Renal pelvis (tissue), 4 donors: Measurements from ENCODE around the gene THOC6. TPM values are rescaled to one million over a fixed set of nuclear protein-coding genes. Genes with fewer than 3 reads are reported as not detected.
A peak's percentile ranks its signal among the peaks of the same experiment; 100 is the strongest.

Experiments
- DNase-seq: peaks from one replicate; pipeline ENCODE4 v3.0.0-alpha.2; 2013
- polyA plus RNA-seq, 3 donors: library from polyadenylated mRNA; unstranded; fragments of 120-200 nt; gene quantifications; one replicate each; pipeline ENCODE4 v1.2.1, GENCODE V29; 2013; ENCODE audit not compliant: insufficient read length in 3 of 3

The THOC6 gene
- polyA plus RNA-seq, 3 donors, result 31.8 to 36.4 (median 35.8) TPM

DNA sequence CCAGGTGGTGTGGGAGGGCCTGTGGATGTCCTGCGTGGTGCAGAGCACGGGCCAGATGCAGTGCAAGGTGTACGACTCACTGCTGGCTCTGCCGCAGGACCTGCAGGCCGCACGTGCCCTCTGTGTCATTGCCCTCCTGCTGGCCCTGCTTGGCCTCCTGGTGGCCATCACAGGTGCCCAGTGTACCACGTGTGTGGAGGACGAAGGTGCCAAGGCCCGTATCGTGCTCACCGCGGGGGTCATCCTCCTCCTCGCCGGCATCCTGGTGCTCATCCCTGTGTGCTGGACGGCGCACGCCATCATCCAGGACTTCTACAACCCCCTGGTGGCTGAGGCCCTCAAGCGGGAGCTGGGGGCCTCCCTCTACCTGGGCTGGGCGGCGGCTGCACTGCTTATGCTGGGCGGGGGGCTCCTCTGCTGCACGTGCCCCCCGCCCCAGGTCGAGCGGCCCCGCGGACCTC is 10.3 kb upstream of the THOC6 start:
- DNase-seq, result no peak

- DNase-seq, result no peak
Observed at GRCh38 chr16:3013998-3014690, 9.7 kb upstream of the THOC6 start.

GRCh38 chr16:3014971-3015370 is 8.9 kb upstream of the THOC6 start:
- DNase-seq, result no peak

- no peak for DNase-seq
Observed at GRCh38 chr16:3015865-3016521, 7.8 kb upstream of the THOC6 start.

DNA sequence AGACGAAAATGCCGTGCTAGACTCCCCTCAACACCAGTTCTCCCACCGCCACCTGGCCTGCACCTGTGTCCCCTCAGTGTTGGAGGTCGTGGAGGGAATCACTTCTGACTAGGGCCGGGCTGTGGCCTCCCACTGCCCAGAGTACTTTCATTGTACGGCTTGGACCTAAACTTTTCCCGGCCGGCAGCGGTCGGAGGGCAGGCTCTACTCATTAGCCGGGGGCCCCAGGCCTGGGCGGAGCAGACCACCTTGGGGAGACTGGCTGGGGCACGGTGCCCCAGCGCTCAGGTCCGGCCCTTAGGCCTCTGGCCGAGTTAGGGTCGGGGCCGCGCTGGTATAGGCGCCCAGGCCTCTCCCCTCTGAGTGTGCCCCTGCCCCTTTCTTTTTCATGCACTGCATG is 6.5 kb upstream of the THOC6 start:
- DNase-seq, result no peak

DNA sequence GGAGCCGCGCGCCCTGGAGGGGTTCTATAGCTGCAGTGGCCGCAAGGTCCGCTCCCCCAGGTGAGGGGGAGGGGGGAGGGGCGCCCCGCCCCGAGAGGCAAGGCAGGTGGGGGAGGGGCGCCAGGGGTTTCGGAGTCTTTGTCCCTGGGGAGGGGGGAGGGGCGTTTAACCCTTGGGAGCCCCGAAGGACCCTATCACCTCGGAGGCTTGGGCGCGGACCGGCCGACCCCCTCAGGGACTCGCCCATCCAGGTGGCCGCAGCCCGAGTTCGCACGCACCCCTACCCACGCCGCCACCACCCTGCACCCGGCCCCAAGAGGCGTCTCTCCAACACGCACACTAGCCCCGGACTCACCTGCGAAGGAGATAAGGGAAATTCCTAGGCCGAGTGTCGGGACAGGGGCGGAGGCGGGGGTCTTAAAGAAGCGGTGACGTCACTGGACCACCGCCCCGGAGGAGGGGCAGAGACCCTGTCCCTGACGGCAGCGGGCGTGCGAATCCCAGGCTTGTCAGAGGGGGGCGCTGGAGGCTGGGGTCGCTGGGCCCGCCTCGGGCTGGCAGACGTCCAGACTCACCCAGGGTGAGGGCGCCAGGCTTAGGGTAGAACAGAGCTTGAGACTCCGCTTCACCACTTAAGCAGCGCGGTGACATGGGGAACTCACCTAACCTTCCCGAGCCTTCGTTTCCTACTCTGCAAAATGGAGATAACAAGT is 5.9 kb upstream of the THOC6 start, which contains the start of gene CLDN6:
Gene CLDN6, minus strand, starts transcription at position 390 of the 713 bp plus-strand sequence. CDS start 2,162 bp downstream, outside the sequence.
- no peak for DNase-seq

DNA sequence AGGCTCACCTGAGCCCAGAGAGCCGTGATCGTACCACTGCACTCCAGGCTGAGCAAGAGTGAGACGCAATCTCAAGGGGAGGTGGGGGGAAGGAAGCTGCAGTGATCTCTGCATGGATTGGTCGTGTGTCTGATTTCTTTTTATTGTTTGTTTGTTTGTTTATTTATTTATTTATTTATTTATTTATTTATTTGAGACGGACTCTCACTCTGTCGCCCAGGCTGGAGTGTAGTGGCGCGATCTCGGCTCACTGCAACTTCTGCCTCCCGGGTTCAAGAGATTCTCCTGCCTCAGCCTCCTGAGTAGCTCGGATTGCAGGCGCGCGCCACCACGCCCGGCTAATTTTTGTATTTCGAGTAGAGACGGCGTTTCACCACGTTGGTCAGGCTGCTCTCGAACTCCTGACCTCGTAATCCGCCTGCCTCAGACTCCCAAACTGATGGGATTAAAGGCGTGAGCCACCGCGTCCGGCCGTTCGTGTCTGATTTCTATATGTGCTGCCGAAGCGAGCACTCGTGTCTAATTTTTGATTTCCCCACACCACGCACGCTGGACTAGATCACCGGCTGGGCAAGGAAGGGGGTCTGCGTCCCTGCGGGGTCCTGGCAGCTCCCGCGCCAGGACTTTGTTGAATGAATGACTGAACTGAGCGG is 4.1 kb upstream of the THOC6 start:
- DNase-seq, result no peak

- peak; percentile 81 for DNase-seq
Observed at GRCh38 chr16:3020247-3020603, 3.6 kb upstream of the THOC6 start, which contains the start of gene TNFRSF12A. Gene TNFRSF12A (plus strand): TSS chr16:3020368. CDS start chr16:3020398, 30 bp downstream.

- no peak for DNase-seq
Observed at GRCh38 chr16:3020604-3021448, 3.0 kb upstream of the THOC6 start.

DNA sequence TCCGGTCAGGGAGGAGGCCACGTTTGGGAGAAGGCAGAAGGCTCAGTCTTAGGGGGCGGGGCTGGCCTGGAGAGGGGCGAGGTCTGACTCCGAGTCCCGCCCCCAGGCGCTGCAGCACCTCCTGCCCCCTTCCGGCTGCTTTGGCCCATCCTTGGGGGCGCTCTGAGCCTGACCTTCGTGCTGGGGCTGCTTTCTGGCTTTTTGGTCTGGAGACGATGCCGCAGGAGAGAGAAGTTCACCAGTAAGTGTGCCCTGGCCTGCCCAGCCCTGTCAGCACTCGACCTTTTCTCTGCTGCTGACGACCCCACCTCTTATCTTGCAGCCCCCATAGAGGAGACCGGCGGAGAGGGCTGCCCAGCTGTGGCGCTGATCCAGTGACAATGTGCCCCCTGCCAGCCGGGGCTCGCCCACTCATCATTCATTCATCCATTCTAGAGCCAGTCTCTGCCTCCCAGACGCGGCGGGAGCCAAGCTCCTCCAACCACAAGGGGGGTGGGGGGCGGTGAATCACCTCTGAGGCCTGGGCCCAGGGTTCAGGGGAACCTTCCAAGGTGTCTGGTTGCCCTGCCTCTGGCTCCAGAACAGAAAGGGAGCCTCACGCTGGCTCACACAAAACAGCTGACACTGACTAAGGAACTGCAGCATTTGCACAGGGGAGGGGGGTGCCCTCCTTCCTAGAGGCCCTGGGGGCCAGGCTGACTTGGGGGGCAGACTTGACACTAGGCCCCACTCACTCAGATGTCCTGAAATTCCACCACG is 2.2 kb upstream of the THOC6 start:
- DNase-seq, result no peak

- peak; percentile 88 for DNase-seq
Observed at GRCh38 chr16:3022208-3022683, 1.6 kb upstream of the THOC6 start.

GRCh38 chr16:3022684-3023414 is 986 bp upstream of the THOC6 start:
- no peak for DNase-seq

GRCh38 chr16:3023415-3023668 is 493 bp upstream of the THOC6 start:
- no peak for DNase-seq

GRCh38 chr16:3025032-3026002 is 1.5 kb downstream of the THOC6 start:
- no peak for DNase-seq

DNA sequence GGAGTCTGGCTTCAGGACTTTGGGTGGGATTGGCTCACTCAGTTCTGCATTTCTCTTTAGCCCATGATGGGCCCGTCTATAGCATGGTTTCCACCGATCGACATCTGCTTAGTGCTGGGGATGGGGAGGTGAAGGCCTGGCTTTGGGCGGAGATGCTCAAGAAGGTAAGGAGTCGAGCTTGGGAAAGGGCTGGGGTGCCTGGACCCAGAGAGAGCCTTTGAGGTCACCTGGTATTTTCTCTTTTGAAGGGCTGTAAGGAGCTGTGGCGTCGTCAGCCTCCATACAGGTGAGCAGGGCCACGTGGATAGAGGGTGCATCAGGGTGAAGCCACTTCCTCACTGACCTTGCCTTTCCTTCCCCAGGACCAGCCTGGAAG is 2.2 kb downstream of the THOC6 start:
- no peak for DNase-seq

GRCh38 chr16:3026609-3027488 is 3.0 kb downstream of the THOC6 start:
- no peak for DNase-seq

- DNase-seq, result no peak
Observed at GRCh38 chr16:3027489-3027795, 3.6 kb downstream of the THOC6 start.
